ENCODE data around the gene PHLDA2. TPM values are rescaled to one million over a fixed set of nuclear protein-coding genes. Genes with fewer than 3 reads are reported as not detected.
A peak's percentile ranks its signal among the peaks of the same experiment; 100 is the strongest.

The PHLDA2 gene
- total RNA-seq, 1 donor from 2014 or later, result 96.1 TPM

DNA sequence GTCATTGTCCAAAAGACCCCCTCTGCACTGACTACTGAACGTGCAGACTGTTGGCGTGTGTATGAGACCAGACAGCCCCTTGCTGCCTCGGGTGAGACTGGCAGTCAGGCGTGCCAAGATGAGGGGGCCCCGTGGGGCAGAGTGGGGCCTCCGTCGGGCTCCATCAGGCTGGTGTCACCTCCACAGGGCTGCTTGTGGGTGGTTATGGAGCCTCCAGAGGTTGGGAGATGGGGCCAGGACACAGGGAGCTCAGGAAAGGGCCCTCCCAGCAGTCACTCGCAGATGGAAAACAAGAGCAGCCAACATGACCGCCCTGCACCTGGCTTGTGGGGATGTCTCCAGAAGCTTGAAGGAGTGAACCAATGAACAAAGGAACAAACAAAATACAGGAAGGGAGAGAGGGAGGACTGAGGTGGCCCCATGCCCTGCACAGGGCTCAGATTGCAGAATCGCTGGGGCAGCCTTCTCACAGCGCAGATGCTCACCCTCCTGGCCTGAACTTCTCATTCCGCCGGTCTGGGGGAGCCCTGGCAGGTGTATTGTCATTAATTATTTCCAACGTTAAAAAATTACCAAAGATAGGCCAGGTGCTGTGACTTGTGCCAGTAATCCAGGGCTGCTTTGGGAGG lies 5.5 kb upstream of the PHLDA2 start:
- TF ChIP-seq, protein P1, sequence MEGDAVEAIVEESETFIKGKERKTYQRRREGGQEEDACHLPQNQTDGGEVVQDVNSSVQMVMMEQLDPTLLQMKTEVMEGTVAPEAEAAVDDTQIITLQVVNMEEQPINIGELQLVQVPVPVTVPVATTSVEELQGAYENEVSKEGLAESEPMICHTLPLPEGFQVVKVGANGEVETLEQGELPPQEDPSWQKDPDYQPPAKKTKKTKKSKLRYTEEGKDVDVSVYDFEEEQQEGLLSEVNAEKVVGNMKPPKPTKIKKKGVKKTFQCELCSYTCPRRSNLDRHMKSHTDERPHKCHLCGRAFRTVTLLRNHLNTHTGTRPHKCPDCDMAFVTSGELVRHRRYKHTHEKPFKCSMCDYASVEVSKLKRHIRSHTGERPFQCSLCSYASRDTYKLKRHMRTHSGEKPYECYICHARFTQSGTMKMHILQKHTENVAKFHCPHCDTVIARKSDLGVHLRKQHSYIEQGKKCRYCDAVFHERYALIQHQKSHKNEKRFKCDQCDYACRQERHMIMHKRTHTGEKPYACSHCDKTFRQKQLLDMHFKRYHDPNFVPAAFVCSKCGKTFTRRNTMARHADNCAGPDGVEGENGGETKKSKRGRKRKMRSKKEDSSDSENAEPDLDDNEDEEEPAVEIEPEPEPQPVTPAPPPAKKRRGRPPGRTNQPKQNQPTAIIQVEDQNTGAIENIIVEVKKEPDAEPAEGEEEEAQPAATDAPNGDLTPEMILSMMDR (IDR thresholded peaks at IDR 0.05), result no peak
- no peaks in the 10 kb centered on the region for H3K27me3 Mint-ChIP-seq (ENCODE audit: unreplicated experiment)
- H3K4me3 Mint-ChIP-seq (ENCODE audit: unreplicated experiment), result no peak overlapping the region
- DNase-seq (ENCODE audit: extremely low spot score, unreplicated experiment), result no peak
- H3K4me1 Mint-ChIP-seq (ENCODE audit: unreplicated experiment), result peaks cover 34% of the 10 kb centered on the region
- peaks cover 7% of the 10 kb centered on the region for H3K9me3 Mint-ChIP-seq (ENCODE audit: unreplicated experiment)
- H3K27ac Mint-ChIP-seq (ENCODE audit: unreplicated experiment), result no peak overlapping the region
- H3K36me3 Mint-ChIP-seq (ENCODE audit: unreplicated experiment), result peaks cover 10% of the 10 kb centered on the region

DNA sequence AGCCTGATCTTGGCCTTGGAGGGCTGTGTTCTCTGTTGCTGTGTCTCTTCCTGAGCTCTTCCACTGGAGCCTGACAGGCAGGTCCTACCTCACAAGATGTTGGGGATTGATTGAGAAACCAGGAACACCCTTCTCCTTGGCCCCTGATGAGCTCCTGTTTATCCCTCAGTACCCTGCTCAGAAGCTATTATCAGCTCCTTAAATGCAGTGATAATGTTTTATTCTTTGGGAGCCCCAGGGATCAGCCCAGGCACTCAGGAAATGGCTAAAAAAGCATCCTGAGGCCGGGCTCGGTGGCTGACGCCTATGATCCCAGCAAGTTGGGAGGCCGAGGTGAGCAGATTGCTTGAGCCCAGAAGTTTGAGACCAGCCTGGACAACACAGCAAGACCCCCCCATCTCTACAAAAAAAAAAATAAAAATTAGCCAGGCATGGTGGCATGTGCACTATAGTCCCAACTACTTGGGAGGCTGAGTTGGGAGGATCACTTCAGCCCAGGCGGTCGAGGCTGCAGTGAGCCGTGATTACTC lies 4.9 kb upstream of the PHLDA2 start:
- Mint-ChIP-seq H3K27ac (ENCODE audit: unreplicated experiment) (peak overlapping the region; percentile 84), H3K36me3 (ENCODE audit: unreplicated experiment) (peaks cover 8% of the 10 kb centered on the region), H3K4me1 (ENCODE audit: unreplicated experiment) (peaks cover 34% of the 10 kb centered on the region), H3K27me3 (ENCODE audit: unreplicated experiment) (no peaks in the 10 kb centered on the region), H3K4me3 (ENCODE audit: unreplicated experiment) (no peak overlapping the region), H3K9me3 (ENCODE audit: unreplicated experiment) (peaks cover 7% of the 10 kb centered on the region)
- no peak for DNase-seq (ENCODE audit: extremely low spot score, unreplicated experiment)
- TF ChIP-seq, protein P1 (IDR thresholded peaks at IDR 0.05), result no peak

DNA sequence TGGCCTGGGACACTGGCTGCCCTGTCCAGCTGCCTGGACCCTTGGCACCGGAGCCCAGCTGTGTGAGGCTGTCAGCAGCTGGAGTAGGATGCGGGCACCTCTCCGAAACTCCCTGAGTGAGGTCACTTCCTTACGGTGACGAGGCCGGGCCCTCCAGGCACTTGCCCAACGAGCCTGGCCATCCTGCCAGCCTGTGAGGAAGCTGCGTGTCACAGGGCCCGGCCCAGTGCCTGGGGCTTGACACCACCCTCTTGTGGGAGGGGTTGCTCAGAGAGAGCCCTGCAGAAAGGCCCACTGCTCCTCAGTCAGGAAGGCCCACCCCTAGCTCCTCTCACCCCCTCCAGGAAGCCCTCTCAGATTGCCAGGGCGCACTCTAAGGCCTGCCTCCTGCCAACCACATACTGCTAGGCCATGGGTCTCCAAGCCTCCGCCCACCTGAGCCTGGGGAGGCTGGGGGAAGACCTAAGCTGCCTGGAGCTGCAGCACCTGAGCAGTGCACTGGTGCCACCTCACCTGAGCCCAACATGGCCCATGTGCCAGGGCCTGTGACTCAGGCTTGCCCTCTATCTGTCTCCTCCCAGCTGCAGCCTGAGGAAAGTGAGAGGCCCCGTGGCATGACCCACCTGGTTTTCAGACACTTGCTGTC lies 4.3 kb upstream of the PHLDA2 start:
- DNase-seq (ENCODE audit: extremely low spot score, unreplicated experiment), result no peak

DNA sequence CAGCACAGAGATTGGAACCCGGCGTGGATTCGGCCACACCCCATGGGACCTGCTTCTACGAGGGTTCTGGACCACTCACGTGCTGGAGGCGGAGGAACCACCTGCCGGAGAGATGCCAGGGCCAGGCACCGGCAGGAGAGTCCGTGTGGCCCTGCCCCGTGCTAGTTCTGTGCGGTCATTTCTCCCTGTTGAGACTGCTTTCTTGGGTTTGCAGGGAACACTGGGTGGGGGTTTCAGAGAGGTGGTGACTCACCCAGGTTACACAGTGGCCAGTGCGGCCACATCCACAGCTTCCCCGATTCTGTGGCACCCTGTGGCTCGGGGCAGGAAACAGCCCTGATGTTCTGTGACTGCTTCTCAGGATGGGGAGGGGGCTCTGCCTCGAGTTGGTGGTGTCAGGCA lies 3.6 kb upstream of the PHLDA2 start:
- TF ChIP-seq, protein P1 (IDR thresholded peaks at IDR 0.05), result no peak
- Mint-ChIP-seq H3K27ac (ENCODE audit: unreplicated experiment) (peak overlapping the region; percentile 84), H3K4me1 (ENCODE audit: unreplicated experiment) (peaks cover 39% of the 10 kb centered on the region), H3K27me3 (ENCODE audit: unreplicated experiment) (no peaks in the 10 kb centered on the region), H3K4me3 (ENCODE audit: unreplicated experiment) (no peak overlapping the region), H3K36me3 (ENCODE audit: unreplicated experiment) (peaks cover 3% of the 10 kb centered on the region), H3K9me3 (ENCODE audit: unreplicated experiment) (peaks cover 4% of the 10 kb centered on the region)
- DNase-seq (ENCODE audit: extremely low spot score, unreplicated experiment), result no peak

More for the DNA sequence above, 4.3 kb upstream of the PHLDA2 start:
- Mint-ChIP-seq H3K36me3 (ENCODE audit: unreplicated experiment) (peaks cover 3% of the 10 kb centered on the region), H3K4me1 (ENCODE audit: unreplicated experiment) (peaks cover 34% of the 10 kb centered on the region), H3K27me3 (ENCODE audit: unreplicated experiment) (no peaks in the 10 kb centered on the region), H3K4me3 (ENCODE audit: unreplicated experiment) (no peak overlapping the region), H3K27ac (ENCODE audit: unreplicated experiment) (peak overlapping the region; percentile 84), H3K9me3 (ENCODE audit: unreplicated experiment) (peaks cover 4% of the 10 kb centered on the region)
- TF ChIP-seq, protein P1 (IDR thresholded peaks at IDR 0.05), result no peak

Data from osteocyte (in vitro differentiated cells).